Mammary epithelial cell (primary cell): ENCODE data around the gene ZNFX1.

ENCODE experiments used
- CTCF ChIP-seq, 2 donors: IDR thresholded peaks in 1 of 2; conservative IDR thresholded peaks in 1 of 2; 2 replicates each; pipeline ENCODE4 v1.5.1; 2011 to 2012; ENCODE audit warnings: inconsistent platforms in 2 of 2, low read length in 2 of 2, mild to moderate bottlenecking in 2 of 2, control low read depth in 1 of 2, low read depth in 1 of 2; ENCODE audit not compliant: insufficient read depth in 1 of 2; ENCODE audit errors: extremely low read depth in 1 of 2
- EZH2 ChIP-seq: IDR thresholded peaks from 2 replicates; pipeline ENCODE4 v1.6.1; 2012; ENCODE audit warnings: low read length, inconsistent platforms, borderline replicate concordance

GRCh38 chr20:49210101-49210756 is 67.6 kb downstream of the ZNFX1 start:
- TF ChIP-seq EZH2 = no peak
- no peak for TF ChIP-seq CTCF (conservative IDR thresholded peaks at IDR 0.05 in 1 of 2, IDR thresholded peaks at IDR 0.05 in 1 of 2; ENCODE audit: extremely low read depth in 1 of 2, insufficient read depth in 1 of 2, low read depth in 1 of 2, low read length in 2 of 2)
